ENCODE results near the gene LHFPL2.
A peak's percentile ranks its signal among the peaks of the same experiment; 100 is the strongest.

The LHFPL2 gene

DNA sequence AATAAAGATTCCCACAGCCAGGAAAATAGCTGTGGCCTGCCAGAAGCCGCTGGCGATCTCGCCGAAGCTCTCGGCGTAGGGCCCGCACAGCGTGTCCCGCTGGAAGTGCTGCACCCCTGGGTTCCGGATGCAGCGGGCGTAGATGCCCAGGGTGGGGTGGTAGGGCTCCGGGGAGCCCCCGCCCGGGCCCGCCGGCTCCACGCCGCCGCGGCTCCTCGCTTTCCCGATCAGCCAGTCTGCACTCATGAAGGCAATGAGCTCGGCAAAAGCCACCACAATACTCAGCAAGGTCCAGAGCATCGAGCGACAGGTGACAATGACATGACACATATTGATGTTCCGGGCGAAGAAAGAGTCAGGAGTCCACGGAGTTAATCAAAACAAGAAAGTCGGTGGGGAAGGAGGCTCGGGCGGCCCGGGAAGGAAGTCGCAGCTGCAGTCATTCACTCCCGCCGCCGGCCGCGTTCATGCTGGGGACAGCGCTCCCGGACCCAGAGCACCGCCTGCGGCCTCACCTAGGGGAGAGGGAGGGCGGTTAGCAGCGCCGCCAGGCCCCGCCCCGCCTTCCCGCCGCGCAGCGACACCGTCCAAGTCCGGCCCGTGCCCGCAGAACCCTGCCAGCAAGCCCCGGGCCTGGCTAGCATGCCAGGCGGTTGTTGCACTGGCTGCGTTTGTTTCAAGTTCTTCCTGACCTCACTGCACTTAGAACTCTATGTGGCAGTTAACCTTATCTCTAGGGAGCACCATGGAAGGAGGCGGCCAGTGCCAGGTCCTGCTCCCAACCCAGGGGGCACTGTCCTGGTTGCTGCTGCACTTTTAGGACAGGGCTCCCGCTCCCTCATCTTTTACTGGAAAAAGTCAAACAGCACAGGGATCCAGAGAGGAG, 138.4 kb downstream of the LHFPL2 start:
- peaks cover 56% of the 10 kb centered on the region for H3K27me3 Mint-ChIP-seq
- DNase-seq (peak; percentile 48), ATAC-seq (peak; percentile 68)
- H3K9me3 Mint-ChIP-seq: no peaks in the 10 kb centered on the region
- no peaks in the 10 kb centered on the region for H3K36me3 Mint-ChIP-seq (ENCODE audit: low read depth)
- no peak overlapping the region for H3K27ac Mint-ChIP-seq
- peaks cover 9% of the 10 kb centered on the region for H3K4me1 Mint-ChIP-seq
- H3K4me3 Mint-ChIP-seq: peak overlapping the region; percentile 78

DNA sequence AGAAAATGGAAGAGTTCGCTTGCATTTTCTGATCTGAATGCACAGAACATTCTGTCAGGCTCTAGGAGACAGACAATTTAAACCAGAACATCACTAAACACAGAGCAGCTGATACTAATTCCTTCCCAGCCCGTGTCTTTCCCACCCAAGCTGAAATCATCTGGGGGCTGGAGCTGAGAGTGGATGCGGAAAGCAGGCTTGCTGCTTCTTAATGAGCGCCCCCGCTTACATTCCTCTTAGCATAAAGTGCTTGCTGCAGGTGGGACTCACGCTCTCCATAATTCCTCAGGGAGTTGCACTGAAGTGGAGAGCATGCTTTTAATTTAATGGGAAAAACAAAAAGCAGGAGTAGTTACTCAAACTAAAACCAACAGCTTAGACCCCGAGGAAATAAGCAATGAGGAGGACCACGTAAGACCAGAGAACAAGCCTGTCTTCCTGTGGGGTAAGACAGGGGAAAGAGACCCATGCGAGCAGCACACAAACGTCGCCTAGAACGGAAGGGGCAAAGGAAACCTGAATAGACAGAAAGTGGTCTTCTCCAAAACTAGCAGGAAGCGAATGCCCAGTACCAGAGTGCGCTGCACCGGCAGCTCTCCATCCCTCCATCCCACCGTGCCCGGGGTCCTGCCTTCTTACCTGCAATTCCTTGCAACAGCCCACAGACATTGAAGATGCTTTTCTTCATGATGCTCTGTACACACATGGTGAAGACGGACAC, 139.3 kb downstream of the LHFPL2 start:
- peaks cover 51% of the 10 kb centered on the region for H3K27me3 Mint-ChIP-seq
- H3K4me1 Mint-ChIP-seq: peaks cover 9% of the 10 kb centered on the region

DNA sequence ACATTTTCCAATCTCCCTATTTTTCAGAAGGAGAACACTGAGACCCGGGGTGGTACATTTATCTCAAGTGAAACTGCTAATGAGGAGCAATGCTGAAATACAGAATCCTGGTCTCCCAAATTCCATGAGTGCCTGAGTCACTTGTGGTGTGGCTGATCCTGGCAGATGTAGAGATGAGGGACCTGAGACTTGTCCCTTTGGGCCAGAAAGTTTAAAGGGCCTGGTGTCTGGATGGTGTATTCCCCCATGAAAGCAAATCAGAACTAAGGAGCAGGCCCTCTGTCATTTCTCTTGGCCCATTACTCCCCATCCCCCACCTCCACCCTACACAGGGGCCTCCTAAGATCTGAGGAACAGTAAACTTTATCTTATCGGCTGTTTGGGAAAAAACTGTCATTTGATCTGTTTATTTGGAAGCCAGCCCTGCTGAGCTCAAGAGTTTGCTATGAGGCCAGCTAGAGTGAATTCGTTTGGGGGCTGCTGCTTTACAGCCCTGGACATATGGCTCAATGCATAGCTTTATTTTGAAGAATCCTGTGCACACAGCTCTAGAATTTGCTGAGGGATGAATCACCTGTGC, 140.3 kb downstream of the LHFPL2 start:
- H3K36me3 Mint-ChIP-seq (ENCODE audit: low read depth): no peaks in the 10 kb centered on the region
- peaks cover 9% of the 10 kb centered on the region for H3K4me1 Mint-ChIP-seq
- ATAC-seq (no peak), DNase-seq (no peak)
- H3K27ac Mint-ChIP-seq: no peak overlapping the region
- no peaks in the 10 kb centered on the region for H3K9me3 Mint-ChIP-seq
- no peak overlapping the region for H3K4me3 Mint-ChIP-seq
- H3K27me3 Mint-ChIP-seq: peaks cover 48% of the 10 kb centered on the region

More for the DNA sequence above, 139.3 kb downstream of the LHFPL2 start:
- H3K4me3 Mint-ChIP-seq: peak overlapping the region; percentile 78
- no peak overlapping the region for H3K27ac Mint-ChIP-seq
- ATAC-seq (no peak), DNase-seq (peak; percentile 4)
- no peaks in the 10 kb centered on the region for H3K36me3 Mint-ChIP-seq (ENCODE audit: low read depth)
- H3K9me3 Mint-ChIP-seq: no peaks in the 10 kb centered on the region

DNA sequence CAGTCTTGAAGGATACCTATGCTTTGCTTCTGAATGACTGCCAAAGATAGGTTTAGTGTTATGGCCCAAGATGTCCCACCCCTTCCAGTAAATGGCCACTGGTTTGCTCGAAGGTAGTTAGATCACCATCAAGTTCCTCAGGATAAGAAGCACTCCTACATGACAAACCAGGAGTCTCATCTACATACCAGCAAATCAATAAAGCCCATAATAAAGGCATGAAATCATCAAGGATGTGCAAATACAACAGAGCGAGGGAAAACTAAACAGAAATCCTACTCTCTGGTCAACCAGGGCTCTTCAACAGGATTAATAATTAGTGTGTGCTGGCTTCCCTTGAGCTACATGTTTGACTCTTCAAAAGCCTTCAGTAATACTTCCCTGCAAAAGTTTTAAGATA, 141.0 kb downstream of the LHFPL2 start:
- DNase-seq (no peak), ATAC-seq (no peak)
- Mint-ChIP-seq H3K4me1 (peaks cover 9% of the 10 kb centered on the region), H3K9me3 (no peaks in the 10 kb centered on the region), H3K4me3 (no peak overlapping the region), H3K36me3 (ENCODE audit: low read depth) (no peaks in the 10 kb centered on the region), H3K27ac (no peak overlapping the region), H3K27me3 (peaks cover 48% of the 10 kb centered on the region)

DNA sequence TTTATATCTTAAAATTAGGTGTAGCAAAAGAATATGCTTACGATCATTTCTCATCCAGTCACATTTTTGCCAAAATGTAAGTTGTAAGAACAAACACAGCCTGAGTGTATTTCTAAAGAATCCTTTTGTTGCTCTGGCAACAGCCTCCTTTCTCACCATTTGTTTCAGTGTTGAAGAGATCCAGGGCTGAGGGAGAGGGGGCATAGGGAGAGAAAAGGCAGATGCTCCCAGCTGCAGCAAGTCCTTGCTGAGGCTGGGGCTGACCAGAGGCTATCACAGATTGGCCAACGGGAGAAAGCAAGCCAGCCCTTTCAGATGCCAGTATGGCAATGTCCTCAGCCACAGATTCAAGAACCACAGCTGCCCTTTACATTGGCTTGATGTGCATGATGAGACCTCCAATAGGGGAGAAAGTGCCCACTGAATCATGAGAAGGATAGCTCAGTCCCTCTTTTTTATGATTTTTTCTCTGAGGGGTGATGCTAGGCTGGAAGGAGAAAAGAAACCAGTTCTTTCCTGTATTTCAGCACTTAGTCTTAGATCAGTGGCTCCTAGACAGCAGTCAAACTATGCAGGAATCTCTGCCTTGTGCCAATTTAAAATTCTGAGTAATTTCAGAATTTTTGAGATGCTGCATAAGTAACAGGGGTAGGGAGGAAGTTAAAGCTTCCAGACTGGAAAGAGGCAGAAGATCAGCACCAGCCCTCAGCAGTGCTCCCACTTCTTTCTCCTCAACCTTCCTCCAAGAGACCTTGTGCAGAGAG, 142.1 kb downstream of the LHFPL2 start:
- DNase-seq (no peak), ATAC-seq (no peak)
- peaks cover 45% of the 10 kb centered on the region for H3K27me3 Mint-ChIP-seq
- H3K27ac Mint-ChIP-seq: no peak overlapping the region
- no peak overlapping the region for H3K4me3 Mint-ChIP-seq
- no peaks in the 10 kb centered on the region for H3K36me3 Mint-ChIP-seq (ENCODE audit: low read depth)
- H3K9me3 Mint-ChIP-seq: no peaks in the 10 kb centered on the region
- H3K4me1 Mint-ChIP-seq: peaks cover 9% of the 10 kb centered on the region

DNA sequence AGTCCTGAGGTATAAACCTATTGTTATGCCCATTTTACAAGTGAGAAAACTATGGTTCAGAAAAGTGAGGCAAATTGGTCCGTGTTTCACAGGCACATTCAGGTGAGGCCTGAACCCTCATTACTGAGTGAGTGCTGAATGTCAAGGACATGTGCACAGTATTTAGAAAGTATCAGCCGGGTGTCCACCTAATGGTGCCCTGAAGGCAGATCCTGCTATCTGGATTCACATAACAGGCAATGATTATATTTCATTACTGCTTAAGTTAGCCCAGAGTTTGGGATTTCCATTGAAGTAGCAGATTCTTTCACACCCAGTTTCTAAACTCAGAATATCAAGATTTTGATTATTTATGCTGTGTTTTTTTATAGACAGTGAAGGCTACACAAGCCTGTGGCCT, 142.7 kb downstream of the LHFPL2 start:
- Mint-ChIP-seq H3K9me3 (no peaks in the 10 kb centered on the region), H3K27me3 (peaks cover 43% of the 10 kb centered on the region), H3K27ac (no peak overlapping the region), H3K4me3 (no peak overlapping the region), H3K4me1 (peaks cover 9% of the 10 kb centered on the region), H3K36me3 (ENCODE audit: low read depth) (no peaks in the 10 kb centered on the region)
- no peak for ATAC-seq
- no peak for DNase-seq

DNA sequence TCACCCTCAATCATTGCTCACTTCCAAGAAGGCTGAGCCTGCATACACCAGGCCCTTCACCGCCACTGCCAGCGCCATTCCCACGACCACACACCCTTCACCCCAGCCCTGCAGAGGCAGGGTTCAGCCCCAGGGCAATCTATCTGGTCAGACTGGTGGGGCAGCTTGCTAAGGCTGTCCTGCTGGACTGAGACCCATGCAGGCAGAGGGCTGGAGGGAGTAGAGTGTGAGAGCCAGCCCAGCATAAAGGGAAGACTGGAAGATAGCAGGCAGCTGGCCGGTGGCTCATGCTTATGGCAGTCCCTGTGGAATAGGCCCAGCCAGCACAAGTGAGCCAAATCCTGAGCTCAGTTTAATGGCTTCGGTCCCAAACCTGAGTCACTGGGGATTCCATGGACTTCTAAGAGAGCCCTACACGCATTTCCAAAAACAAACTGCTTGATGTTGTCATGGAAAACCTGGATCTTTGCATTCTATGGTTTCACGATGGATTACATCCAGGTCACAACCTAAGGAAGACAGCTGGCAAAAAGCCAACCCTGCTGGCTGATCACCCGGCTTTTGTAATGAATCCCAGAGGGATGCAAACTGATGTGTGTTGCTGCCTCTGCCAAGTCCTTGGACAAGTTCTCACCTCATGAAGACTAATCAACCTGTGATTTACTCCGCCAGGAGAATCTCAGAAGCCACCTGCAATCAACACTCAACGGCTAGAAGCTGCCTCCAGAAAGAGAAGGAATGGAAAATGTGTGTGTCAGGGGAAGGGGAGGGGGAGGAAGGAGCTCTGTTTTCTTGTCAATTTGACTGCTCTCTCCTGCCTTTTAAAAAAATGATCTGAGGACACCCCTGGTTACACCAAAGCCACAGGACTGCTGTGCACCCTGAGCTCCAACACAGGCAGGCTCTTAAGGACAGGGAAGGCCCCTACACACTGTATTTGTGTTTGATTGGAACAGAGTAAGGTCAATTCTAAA, 143.6 kb downstream of the LHFPL2 start:
- no peak overlapping the region for H3K4me3 Mint-ChIP-seq
- DNase-seq (no peak), ATAC-seq (no peak)
- H3K4me1 Mint-ChIP-seq: peaks cover 9% of the 10 kb centered on the region
- no peaks in the 10 kb centered on the region for H3K9me3 Mint-ChIP-seq
- peaks cover 43% of the 10 kb centered on the region for H3K27me3 Mint-ChIP-seq
- no peaks in the 10 kb centered on the region for H3K36me3 Mint-ChIP-seq (ENCODE audit: low read depth)
- H3K27ac Mint-ChIP-seq: no peak overlapping the region

DNA sequence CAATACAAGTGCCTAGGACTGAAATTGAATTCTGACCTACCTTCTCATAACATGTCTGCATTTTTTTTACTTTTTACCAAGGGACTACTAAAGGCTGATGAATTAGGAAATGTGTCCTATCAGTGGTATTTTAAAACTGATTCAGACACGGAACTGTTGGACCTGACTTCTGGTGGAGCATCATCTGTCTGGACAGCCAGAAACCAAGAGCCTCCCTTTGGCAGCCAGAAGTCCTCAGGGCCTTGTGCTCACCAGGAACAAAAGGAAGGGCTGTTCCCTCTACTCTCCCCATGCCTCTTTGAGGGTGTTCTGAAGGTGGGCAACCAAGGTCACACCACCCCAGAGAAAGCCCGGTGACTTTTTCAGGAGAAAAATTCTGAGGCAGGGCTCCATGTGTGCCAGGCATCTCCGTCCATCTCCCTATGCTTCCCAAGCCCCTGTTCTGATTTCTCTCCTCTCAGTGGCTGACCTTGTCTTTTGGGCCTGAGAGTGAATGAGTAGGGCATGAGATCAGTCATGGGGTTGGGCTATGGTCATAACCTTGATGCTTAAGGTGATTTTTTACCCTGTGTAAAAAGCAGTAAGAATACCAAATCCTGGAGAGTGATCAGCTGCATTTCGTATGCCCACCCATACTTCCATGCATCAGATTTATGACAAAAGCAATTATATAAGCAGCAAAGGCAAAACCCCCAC, 144.5 kb downstream of the LHFPL2 start:
- Mint-ChIP-seq H3K4me3 (no peak overlapping the region), H3K4me1 (peaks cover 3% of the 10 kb centered on the region), H3K27ac (no peak overlapping the region), H3K9me3 (no peaks in the 10 kb centered on the region), H3K27me3 (peaks cover 43% of the 10 kb centered on the region), H3K36me3 (ENCODE audit: low read depth) (no peaks in the 10 kb centered on the region)
- no peak for ATAC-seq
- DNase-seq: no peak

DNA sequence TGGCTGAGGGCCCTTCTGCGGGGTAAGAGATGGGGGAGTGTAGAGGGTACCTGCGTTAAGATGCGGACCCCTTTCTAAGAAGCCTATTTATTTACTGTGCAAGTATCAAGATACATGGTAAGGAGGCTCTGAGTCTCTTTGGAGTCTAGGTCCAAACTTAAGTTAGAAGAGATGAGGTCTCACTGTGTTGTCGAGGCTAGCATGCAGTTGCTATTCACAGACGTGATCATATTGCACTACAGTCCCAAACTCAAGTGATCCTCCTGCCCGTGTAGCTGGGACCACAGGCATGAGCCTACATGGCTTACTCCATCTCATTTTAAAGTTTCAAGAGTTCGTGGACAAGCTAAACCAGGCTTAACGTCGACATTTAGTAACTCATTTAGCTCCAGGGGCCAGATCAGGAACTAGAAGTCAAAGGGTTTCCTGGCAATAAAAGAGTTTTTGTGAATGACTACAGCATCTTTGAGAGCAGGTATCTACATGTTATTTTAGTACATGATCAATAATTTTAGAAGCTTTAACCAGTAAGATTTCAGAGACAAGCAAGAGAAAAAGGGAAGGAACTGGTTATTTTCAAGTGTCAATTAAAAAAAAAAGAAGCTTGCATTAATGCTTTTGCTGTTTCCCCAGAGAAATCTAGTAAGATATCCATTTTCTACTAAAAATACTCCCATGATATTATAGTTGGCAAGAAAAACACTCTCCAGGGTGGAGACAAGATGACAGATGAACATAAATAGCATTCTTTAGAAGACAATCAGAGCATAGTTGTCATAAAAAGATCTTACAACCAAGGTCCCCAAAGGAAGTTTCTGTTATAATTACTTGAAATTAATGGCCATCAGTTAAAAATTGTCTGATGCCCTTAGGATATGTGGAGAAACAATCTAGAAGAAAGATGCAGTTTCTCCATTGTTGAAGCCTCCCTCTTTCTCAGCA, 146.9 kb downstream of the LHFPL2 start:
- Mint-ChIP-seq H3K4me1 (no peaks in the 10 kb centered on the region), H3K27ac (no peak overlapping the region), H3K4me3 (no peak overlapping the region), H3K27me3 (peaks cover 30% of the 10 kb centered on the region), H3K9me3 (no peaks in the 10 kb centered on the region), H3K36me3 (ENCODE audit: low read depth) (no peaks in the 10 kb centered on the region)
- no peak for DNase-seq
- ATAC-seq: no peak

DNA sequence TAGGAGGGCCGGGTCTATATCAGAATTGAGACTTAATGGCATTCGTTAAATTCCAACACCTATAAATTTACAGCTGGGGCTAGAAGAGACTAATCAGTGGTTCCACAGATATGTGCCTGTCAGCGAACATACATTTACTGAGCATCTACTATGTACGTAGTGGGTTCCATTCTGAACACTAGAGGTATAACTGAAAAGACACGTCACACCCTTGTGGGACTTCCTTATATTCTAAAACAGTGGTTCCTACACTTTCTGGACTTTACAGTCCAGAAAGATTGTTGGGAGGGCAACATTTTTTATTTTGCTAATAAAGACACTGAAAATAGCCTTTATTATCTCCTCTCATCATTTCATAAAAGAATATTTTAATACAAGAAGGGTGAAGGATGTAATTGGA, 147.7 kb downstream of the LHFPL2 start:
- DNase-seq: no peak
- no peak for ATAC-seq
- Mint-ChIP-seq H3K4me1 (peaks cover under 1% of the 10 kb centered on the region), H3K36me3 (ENCODE audit: low read depth) (no peaks in the 10 kb centered on the region), H3K27me3 (peaks cover 27% of the 10 kb centered on the region), H3K9me3 (no peaks in the 10 kb centered on the region), H3K27ac (no peak overlapping the region), H3K4me3 (no peak overlapping the region)

DNA sequence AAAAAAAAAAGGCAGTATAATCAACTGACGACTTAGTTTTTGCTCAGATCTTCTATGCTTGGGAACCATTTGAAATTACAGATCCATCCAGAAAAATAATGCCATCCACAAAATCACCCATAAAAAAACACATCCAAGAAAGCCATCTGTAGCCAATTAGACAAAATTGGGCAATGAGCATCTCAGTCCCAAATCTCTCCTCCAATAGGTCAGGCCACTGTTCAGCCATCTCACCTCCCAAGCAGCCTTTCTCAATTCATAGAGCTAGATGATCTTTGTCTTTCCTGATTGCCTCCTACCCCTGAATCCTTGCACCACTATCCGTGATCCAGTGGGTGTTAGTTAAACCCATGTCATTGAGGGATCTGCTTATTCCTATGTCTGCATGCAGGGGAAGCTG, 148.5 kb downstream of the LHFPL2 start:
- Mint-ChIP-seq H3K27me3 (peaks cover 27% of the 10 kb centered on the region), H3K4me1 (peaks cover 2% of the 10 kb centered on the region)

DNA sequence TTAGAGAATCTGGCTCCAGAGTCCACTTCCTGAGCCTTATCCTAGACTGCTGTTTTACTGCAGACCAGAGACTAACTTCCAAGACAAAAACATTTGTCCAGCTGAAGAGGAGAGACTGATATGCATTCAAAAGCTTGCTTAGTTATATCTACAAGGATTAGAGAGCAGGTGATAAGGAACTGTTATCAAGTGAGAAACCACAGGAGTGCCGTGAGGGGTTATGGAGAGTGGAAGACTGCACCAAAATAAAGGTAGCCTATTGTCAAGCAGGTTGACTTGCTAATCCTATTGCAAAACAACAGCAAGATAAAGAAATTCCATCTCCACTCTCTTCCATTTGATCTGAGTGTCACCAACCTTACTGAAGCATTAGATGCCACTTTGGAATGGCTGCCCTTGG, 149.1 kb downstream of the LHFPL2 start:
- Mint-ChIP-seq H3K27ac (no peak overlapping the region), H3K4me1 (peaks cover 2% of the 10 kb centered on the region), H3K27me3 (peaks cover 27% of the 10 kb centered on the region), H3K36me3 (ENCODE audit: low read depth) (no peaks in the 10 kb centered on the region), H3K4me3 (no peak overlapping the region), H3K9me3 (no peaks in the 10 kb centered on the region)
- no peak for DNase-seq
- ATAC-seq: no peak

More for the DNA sequence above, 148.5 kb downstream of the LHFPL2 start:
- DNase-seq (no peak), ATAC-seq (no peak)
- no peaks in the 10 kb centered on the region for H3K9me3 Mint-ChIP-seq
- no peak overlapping the region for H3K27ac Mint-ChIP-seq
- no peak overlapping the region for H3K4me3 Mint-ChIP-seq
- no peaks in the 10 kb centered on the region for H3K36me3 Mint-ChIP-seq (ENCODE audit: low read depth)

Measured in activated naive CD8-positive, alpha-beta T cell treated with anti-CD3 and anti-CD28 coated beads, Interleukin-2, amount 50 U/mL, for 24 hours (primary cell).